RPMI7951 (cell line): ENCODE data around the gene CSF3. TPM values are rescaled to one million over a fixed set of nuclear protein-coding genes. Genes with fewer than 3 reads are reported as not detected.

Experiments used
- DNase-seq: peaks from one replicate; pipeline ENCODE4 v3.0.0-alpha.2; 2012; ENCODE audit warnings: low read depth
- total RNA-seq: library from RNA; depleted of rRNA; stranded (reverse); fragments of >200 nt; shearing (Covaris generic); gene quantifications from 2 replicates; pipeline ENCODE4 v1.2.3, GENCODE V29; 2014; rRNA removed

CSF3 gene, protein sequence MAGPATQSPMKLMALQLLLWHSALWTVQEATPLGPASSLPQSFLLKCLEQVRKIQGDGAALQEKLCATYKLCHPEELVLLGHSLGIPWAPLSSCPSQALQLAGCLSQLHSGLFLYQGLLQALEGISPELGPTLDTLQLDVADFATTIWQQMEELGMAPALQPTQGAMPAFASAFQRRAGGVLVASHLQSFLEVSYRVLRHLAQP
- 0.49 TPM in 1 of 2 replicates, not detected in the other for total RNA-seq

DNA sequence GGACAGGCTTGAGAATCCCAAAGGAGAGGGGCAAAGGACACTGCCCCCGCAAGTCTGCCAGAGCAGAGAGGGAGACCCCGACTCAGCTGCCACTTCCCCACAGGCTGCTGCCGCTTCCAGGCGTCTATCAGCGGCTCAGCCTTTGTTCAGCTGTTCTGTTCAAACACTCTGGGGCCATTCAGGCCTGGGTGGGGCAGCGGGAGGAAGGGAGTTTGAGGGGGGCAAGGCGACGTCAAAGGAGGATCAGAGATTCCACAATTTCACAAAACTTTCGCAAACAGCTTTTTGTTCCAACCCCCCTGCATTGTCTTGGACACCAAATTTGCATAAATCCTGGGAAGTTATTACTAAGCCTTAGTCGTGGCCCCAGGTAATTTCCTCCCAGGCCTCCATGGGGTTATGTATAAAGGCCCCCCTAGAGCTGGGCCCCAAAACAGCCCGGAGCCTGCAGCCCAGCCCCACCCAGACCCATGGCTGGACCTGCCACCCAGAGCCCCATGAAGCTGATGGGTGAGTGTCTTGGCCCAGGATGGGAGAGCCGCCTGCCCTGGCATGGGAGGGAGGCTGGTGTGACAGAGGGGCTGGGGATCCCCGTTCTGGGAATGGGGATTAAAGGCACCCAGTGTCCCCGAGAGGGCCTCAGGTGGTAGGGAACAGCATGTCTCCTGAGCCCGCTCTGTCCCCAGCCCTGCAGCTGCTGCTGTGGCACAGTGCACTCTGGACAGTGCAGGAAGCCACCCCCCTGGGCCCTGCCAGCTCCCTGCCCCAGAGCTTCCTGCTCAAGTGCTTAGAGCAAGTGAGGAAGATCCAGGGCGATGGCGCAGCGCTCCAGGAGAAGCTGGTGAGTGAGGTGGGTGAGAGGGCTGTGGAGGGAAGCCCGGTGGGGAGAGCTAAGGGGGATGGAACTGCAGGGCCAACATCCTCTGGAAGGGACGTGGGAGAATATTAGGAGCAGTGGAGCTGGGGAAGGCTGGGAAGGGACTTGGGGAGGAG lies at the start of gene CSF3:
TSS of gene CSF3 (plus strand) at position 436 of the 993 bp plus-strand sequence. CDS start at position 471, 35 bp downstream.
- DNase-seq = no peak

GRCh38 chr17:39966771-39967170 lies 48.5 kb upstream of the CSF3 start:
- no peak for DNase-seq

GRCh38 chr17:39968761-39969160 lies 46.5 kb upstream of the CSF3 start:
- DNase-seq = no peak

DNA sequence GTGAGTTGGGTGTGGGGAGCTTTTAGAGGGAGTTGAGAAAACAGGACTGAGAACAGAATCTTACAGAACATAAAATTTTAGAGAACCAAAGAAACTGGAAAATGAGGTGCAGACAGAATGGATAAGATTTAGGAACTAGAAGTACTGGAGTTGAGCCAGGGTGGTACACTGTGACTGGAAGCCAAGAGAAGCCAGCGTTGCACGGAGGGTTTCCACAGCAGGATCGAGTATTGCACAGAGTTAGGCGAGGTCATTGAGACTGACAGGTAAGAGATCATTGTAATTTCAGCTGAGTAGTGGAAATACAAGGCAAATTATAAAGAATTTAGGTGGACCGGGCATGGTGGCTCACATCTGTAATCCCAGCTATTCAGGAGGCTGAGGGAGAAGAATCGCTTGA lies 45.9 kb upstream of the CSF3 start:
- DNase-seq = no peak

DNA sequence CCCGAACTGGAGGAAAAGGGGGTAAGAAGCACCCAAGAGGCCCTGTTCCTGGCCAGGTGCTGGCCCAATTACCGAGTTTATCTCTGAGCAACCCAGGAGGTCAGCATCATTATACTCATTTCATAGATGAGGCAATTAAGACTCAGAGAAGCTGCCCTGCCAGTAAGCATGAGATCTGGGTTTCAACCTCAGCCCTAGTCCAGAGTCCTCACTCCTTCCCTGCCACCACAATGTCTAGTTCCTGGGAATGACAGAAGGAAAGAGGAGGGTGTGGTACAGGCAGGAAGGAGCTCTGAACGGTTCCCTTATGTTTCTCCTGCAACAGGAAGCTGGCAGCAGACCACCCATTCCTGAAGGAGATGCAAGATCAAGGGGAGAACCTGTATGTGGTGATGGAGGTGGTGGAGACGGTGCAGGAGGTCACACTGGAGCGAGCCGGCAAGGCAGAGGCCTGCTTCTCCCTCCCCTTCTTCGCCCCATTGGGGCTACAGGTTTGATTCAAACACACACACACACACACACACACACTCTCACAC lies 45.0 kb upstream of the CSF3 start:
- no peak for DNase-seq

- no peak for DNase-seq
These were observed 44.1 kb upstream of the CSF3 start for GRCh38 chr17:39971076-39971603.

- DNase-seq = no peak
These were observed 43.0 kb upstream of the CSF3 start for GRCh38 chr17:39972271-39972670.

DNA sequence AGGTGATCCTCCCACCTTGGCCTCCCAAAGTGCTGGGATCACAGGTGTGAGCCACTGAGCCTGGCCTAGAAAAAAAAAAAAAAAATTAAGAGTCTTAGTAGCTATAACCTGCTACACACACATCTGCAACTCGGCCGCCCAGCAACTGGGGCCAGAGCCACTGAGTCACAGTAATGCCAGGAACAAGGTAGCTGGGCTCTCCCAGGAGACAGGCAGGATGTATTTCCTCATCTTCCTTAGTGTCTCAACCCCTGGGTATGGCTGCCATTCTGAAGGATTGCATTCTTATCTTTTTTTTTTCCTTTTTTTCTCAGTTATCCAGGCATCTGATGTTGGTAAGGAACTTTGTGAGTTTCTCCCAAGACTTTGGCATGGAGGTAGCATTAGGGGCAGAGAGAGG lies 41.7 kb upstream of the CSF3 start:
- DNase-seq = no peak

GRCh38 chr17:39974433-39974832 lies 40.8 kb upstream of the CSF3 start:
- no peak for DNase-seq

DNA sequence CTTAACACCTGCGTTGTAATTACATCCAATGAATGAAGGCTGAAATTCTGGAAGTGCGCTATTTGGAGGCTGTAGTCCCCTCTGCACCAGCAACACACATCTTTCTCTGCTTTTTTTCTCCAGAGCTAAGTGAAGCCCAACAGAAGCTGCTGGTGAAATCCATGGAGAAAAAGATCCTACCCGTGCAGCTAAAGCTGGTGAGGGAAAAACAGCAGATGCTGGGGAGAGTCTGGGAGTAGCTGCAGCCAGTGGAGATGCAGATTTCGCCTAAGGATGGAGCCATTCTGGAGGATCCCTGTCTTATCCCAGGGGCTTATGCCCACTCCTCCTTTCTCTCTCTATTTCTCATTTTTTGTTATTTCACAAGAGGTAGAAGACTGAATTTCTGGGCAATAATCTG lies 39.4 kb upstream of the CSF3 start:
- no peak for DNase-seq

GRCh38 chr17:39979016-39979670 lies 36.1 kb upstream of the CSF3 start:
- DNase-seq = peak; percentile 48

DNA sequence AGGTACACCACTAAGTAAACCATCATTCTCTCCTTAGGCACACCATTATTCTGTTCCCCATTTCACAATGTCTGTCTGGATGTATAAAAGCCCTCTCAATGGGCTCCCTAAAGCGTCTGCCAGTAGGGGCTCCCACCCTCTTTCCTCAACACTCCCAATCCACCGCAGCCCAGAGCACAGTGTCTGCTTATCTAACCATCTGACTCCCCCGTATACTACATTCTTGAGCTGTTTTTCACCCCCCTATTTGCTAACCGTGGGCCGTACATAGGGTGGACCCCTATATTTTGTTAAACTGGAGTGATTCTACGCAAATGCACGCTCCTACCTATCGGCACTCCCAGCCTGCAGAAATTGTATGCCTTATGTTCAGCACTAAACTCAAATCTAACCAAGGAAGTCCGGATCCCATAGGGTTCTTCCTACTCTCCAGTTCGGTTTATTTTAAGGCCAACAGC lies 35.3 kb upstream of the CSF3 start:
- DNase-seq = peak; percentile 40

- DNase-seq = peak; percentile 99
These were observed 34.7 kb upstream of the CSF3 start, which contains the start of gene PSMD3 for GRCh38 chr17:39980351-39981206. PSMD3 (plus strand) TSS chr17:39980807; CDS start chr17:39980971, 164 bp downstream.

- DNase-seq = no peak
These were observed 34.0 kb upstream of the CSF3 start for GRCh38 chr17:39981207-39981741.

GRCh38 chr17:39981766-39982375 lies 33.4 kb upstream of the CSF3 start:
- DNase-seq = no peak

DNA sequence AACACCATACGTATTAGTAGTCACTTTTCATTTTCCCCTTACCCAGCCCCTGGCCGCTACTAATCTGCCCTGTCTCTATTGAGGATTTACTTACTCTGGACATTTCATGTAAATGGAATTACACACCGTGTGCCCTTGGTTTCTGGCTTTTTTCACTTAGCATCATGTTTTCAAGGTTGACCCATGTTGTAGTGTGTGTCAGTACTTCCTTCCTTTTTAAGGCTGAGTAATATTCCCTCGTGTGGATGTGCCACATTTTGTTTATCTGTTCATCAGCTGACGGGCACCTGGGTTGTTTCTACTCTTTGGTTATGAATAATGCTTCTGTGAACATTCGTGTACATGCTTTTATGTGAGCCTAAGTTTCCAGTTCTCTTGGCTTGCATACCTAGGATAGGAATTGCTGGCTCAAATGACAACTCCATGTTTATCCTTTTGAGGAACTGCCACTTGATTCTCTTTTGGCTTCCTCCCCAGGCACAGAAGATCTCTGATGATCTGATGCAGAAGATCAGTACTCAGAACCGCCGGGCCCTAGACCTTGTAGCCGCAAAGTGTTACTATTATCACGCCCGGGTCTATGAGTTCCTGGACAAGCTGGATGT lies 26.9 kb upstream of the CSF3 start:
- DNase-seq = no peak

DNA sequence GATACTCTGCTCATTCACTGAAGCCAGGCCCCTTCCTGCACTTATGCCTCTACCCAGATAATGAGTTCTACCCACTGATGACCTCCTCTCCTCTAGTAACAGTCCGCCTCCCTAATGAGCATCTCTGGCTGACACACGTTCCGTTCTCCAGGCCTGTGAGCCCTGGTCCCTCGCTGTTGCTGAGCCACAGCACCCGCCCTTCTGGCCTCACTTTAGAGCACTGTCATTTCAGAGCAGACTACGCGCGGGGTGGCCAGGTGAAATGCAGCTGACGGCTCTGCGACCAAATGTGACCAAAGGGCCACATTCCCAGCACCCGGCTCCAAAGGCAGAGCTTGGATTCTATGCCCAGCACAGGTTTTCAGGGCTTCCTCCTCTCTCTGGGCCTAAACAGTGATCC lies 20.8 kb upstream of the CSF3 start:
- no peak for DNase-seq

- no peak for DNase-seq
These were observed 19.8 kb upstream of the CSF3 start for GRCh38 chr17:39995438-39995837.

DNA sequence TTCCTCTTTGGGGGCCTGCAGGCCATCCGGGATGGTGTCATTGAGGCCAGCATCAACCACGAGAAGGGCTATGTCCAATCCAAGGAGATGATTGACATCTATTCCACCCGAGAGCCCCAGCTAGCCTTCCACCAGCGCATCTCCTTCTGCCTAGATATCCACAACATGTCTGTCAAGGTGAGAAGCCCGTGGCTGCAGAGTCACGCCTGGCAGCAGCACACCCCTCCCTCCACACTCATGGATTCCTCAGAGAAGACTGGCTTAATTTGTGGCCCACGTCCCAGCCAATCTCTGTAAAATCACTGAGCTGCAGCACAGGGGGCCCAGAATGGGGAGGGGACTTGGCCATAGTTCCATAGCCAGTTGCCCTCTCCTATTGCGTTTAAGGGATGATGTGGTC lies 19.1 kb upstream of the CSF3 start:
- no peak for DNase-seq

DNA sequence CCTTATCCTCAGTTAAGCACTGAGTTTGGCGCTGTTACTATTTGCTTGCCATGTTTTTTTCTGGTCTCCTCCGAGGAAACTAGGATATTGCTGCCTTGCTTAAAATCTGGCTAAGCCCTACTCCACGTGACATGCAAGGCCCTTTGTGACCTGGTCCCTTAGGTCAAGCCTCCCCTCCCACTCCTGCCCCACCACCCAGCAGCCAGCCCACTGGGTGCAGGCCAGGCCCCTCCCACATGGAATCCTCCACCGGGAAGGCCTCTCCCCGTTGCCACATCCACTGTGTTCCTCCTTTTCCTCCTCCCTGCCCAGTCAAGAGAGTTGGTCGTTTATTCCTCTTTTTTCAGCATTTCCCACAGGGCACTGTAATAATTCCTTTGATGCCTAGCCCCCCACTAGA lies 18.4 kb upstream of the CSF3 start:
- DNase-seq = no peak
